Mesenchymal stem cell (in vitro differentiated cells and primary cell): ENCODE measurements around the gene TSSK6.

Source experiments
- DNase-seq: peaks from one replicate; pipeline ENCODE4 v3.0.0-alpha.2; 2013
- H2AFZ ChIP-seq: one replicate; pipeline ENCODE4 v1.6.1; 2013; ENCODE audit warnings: low read depth, mild to moderate bottlenecking, control low read depth, inconsistent platforms, low read length, moderate library complexity
- H2AK5ac ChIP-seq: 2 replicates; pipeline ENCODE4 v1.6.1; 2013; ENCODE audit warnings: low read length, moderate library complexity, mild to moderate bottlenecking, inconsistent platforms; ENCODE audit not compliant: severe bottlenecking
- H2BK120ac ChIP-seq: one replicate; pipeline ENCODE4 v1.6.1; 2013; ENCODE audit warnings: low read depth, mild to moderate bottlenecking, inconsistent platforms, low read length, moderate library complexity
- H2BK12ac ChIP-seq, 2 experiments: one replicate each; pipeline ENCODE4 v1.6.1; 2013; ENCODE audit warnings: inconsistent platforms in 2 of 2, low read length in 2 of 2, mild to moderate bottlenecking in 2 of 2, moderate library complexity in 2 of 2, control low read depth in 1 of 2
- H2BK15ac ChIP-seq: one replicate; pipeline ENCODE4 v1.6.1; 2013; ENCODE audit warnings: mild to moderate bottlenecking, low read depth, inconsistent platforms; ENCODE audit not compliant: poor library complexity, severe bottlenecking
- H2BK5ac ChIP-seq: 2 replicates; pipeline ENCODE4 v1.6.1; 2013; ENCODE audit warnings: low read depth, mild to moderate bottlenecking, low read length, control low read depth, inconsistent platforms; ENCODE audit not compliant: poor library complexity, severe bottlenecking
- H3K14ac ChIP-seq, 2 experiments: one replicate each; pipeline ENCODE4 v1.6.1; 2013; ENCODE audit warnings: inconsistent platforms in 2 of 2, low read length in 2 of 2, control low read depth in 1 of 2, mild to moderate bottlenecking in 1 of 2, moderate library complexity in 1 of 2
- H3K18ac ChIP-seq, 2 experiments: one replicate each; pipeline ENCODE4 v1.6.1; 2013; ENCODE audit warnings: inconsistent platforms in 2 of 2, low read length in 2 of 2, control low read depth in 1 of 2, low read depth in 1 of 2, mild to moderate bottlenecking in 1 of 2
- H3K23ac ChIP-seq, 2 experiments: one replicate each; pipeline ENCODE4 v1.6.1; 2013; ENCODE audit warnings: inconsistent platforms in 2 of 2, low read length in 2 of 2, mild to moderate bottlenecking in 2 of 2, moderate library complexity in 2 of 2, control low read depth in 1 of 2
- H3K27ac ChIP-seq: 2 replicates; pipeline ENCODE4 v1.5.1; 2013; ENCODE audit warnings: mild to moderate bottlenecking, moderate library complexity, low read length, control low read depth, inconsistent platforms; ENCODE audit not compliant: poor library complexity, severe bottlenecking
- H3K27me3 ChIP-seq, 2 experiments: 2 replicates each; pipeline versions ENCODE4 v1.6.1 to v1.7.0; 2013; ENCODE audit warnings: low read length in 2 of 2, mild to moderate bottlenecking in 2 of 2, moderate library complexity in 2 of 2, control low read depth in 1 of 2, inconsistent platforms in 1 of 2; ENCODE audit not compliant: control insufficient read depth in 1 of 2, insufficient read depth in 1 of 2
- H3K36me3 ChIP-seq, 2 experiments: 2 replicates each; pipeline versions ENCODE4 v1.6.1 to v1.7.0; 2013; ENCODE audit warnings: low read length in 2 of 2, control low read depth in 1 of 2, inconsistent platforms in 1 of 2, low read depth in 1 of 2, mild to moderate bottlenecking in 1 of 2; ENCODE audit not compliant: insufficient read depth in 2 of 2, control insufficient read depth in 1 of 2
- H3K4ac ChIP-seq, 2 experiments: one replicate each; pipeline ENCODE4 v1.6.1; 2013; ENCODE audit warnings: inconsistent platforms in 2 of 2, low read length in 2 of 2, mild to moderate bottlenecking in 2 of 2, moderate library complexity in 2 of 2, control low read depth in 1 of 2, low read depth in 1 of 2
- H3K4me1 ChIP-seq: 2 replicates; pipeline ENCODE4 v1.6.1; 2013; ENCODE audit warnings: low read depth, low read length, control low read depth; ENCODE audit not compliant: control insufficient read depth, insufficient read depth
- H3K4me2 ChIP-seq: 2 replicates; pipeline ENCODE4 v1.6.1; 2013; ENCODE audit warnings: low read length, mild to moderate bottlenecking, inconsistent platforms; ENCODE audit not compliant: poor library complexity, severe bottlenecking
- H3K4me3 ChIP-seq, 2 experiments: 2 replicates each; pipeline versions ENCODE4 v1.5.1 to v1.7.0; 2013; ENCODE audit warnings: low read length in 2 of 2, mild to moderate bottlenecking in 2 of 2, control low read depth in 1 of 2, low read depth in 1 of 2; ENCODE audit not compliant: insufficient read depth in 1 of 2
- H3K79me1 ChIP-seq: replicated peaks from 2 replicates; pipeline ENCODE4 v1.6.1; 2013; ENCODE audit warnings: mild to moderate bottlenecking, control low read depth, low read length, inconsistent platforms; ENCODE audit not compliant: poor library complexity, severe bottlenecking
- H3K9ac ChIP-seq: 2 replicates; pipeline ENCODE4 v1.7.0; 2013; ENCODE audit warnings: mild to moderate bottlenecking, low read length, moderate library complexity
- H3K9me3 ChIP-seq: 2 replicates; pipeline ENCODE4 v1.7.0; 2013; ENCODE audit warnings: mild to moderate bottlenecking, low read length; ENCODE audit not compliant: control insufficient read depth
- H4K8ac ChIP-seq: one replicate; pipeline ENCODE4 v1.6.1; 2013; ENCODE audit warnings: inconsistent platforms, mild to moderate bottlenecking, low read length, moderate library complexity
- H4K91ac ChIP-seq: one replicate; pipeline ENCODE4 v1.6.1; 2013; ENCODE audit warnings: mild to moderate bottlenecking, low read length, inconsistent platforms
- WGBS: methylation state at CpG from one replicate; pipeline ENCODE4 v1.1.7; 2013; ENCODE audit warnings: mixed read lengths; 5-methylcytosine and 5-hydroxymethylcytosine counted together

Gene TSSK6

GRCh38 chr19:19526581-19527370 lies 11.4 kb upstream of the TSSK6 start:
- Histone ChIP-seq H3K4ac (no peak overlapping the region), H3K79me1 (peaks cover 33% of the 10 kb centered on the region), H3K36me3 (peaks cover 26 to 65% of the 10 kb centered on the region in 2 experiments), H2BK120ac (no peak overlapping the region), H3K9me3 (no peaks in the 10 kb centered on the region), H2BK5ac (no peak overlapping the region), H3K4me2 (no peak overlapping the region), H4K8ac (no peak overlapping the region), H3K4me1 (peaks cover 23% of the 10 kb centered on the region), H2AFZ (no peak overlapping the region), H2BK15ac (no peak overlapping the region), H3K27ac (no peak overlapping the region), H4K91ac (no peak overlapping the region), H3K14ac (no peak overlapping the region), H3K4me3 (peak overlapping the region in 1 of 2 experiments; percentile 7), H2AK5ac (no peak overlapping the region), H3K27me3 (no peaks in the 10 kb centered on the region), H3K23ac (no peak overlapping the region), H3K18ac (no peak overlapping the region), H2BK12ac (no peak overlapping the region), H3K9ac (no peak overlapping the region)
- no peak for DNase-seq
- WGBS = 96% methylated on average over 22 of the region's 28 CpGs

GRCh38 chr19:19525611-19526380 lies 10.4 kb upstream of the TSSK6 start:
- peaks cover 23% of the 10 kb centered on the region for H3K4me1 ChIP-seq
- no peak overlapping the region for H4K8ac ChIP-seq
- H2AK5ac ChIP-seq = no peak overlapping the region
- H3K18ac ChIP-seq = no peak overlapping the region
- H3K4me2 ChIP-seq = no peak overlapping the region
- H3K36me3 ChIP-seq = peaks cover 29 to 65% of the 10 kb centered on the region in 2 experiments
- no peak overlapping the region for H2BK12ac ChIP-seq
- WGBS = 96% methylated on average over 23 of the region's 23 CpGs
- H2AFZ ChIP-seq = no peak overlapping the region
- no peaks in the 10 kb centered on the region for H3K9me3 ChIP-seq
- H3K23ac ChIP-seq = no peak overlapping the region
- DNase-seq = no peak
- H3K4me3 ChIP-seq = no peak overlapping the region
- H3K79me1 ChIP-seq = peaks cover 36% of the 10 kb centered on the region
- no peak overlapping the region for H2BK15ac ChIP-seq
- no peak overlapping the region for H3K9ac ChIP-seq
- no peak overlapping the region for H3K27ac ChIP-seq
- no peak overlapping the region for H3K4ac ChIP-seq
- no peaks in the 10 kb centered on the region for H3K27me3 ChIP-seq
- H2BK120ac ChIP-seq = no peak overlapping the region
- no peak overlapping the region for H3K14ac ChIP-seq
- H2BK5ac ChIP-seq = no peak overlapping the region
- no peak overlapping the region for H4K91ac ChIP-seq

- no peak overlapping the region for H2BK120ac ChIP-seq
- peaks cover 46% of the 10 kb centered on the region for H3K79me1 ChIP-seq
- peaks cover 22% of the 10 kb centered on the region for H3K4me1 ChIP-seq
- H3K36me3 ChIP-seq = peaks cover 43 to 62% of the 10 kb centered on the region in 2 experiments
- 96% methylated on average over 7 of the region's 7 CpGs for WGBS
- no peak overlapping the region for H4K8ac ChIP-seq
- H3K9ac ChIP-seq = no peak overlapping the region
- H2BK12ac ChIP-seq = no peak overlapping the region
- H3K4me3 ChIP-seq = no peak overlapping the region
- H3K4me2 ChIP-seq = peak overlapping the region; percentile 19
- no peak overlapping the region for H2AK5ac ChIP-seq
- no peak overlapping the region for H3K4ac ChIP-seq
- no peak overlapping the region for H3K23ac ChIP-seq
- H3K27ac ChIP-seq = no peak overlapping the region
- H3K14ac ChIP-seq = no peak overlapping the region
- H2AFZ ChIP-seq = no peak overlapping the region
- H2BK5ac ChIP-seq = no peak overlapping the region
- H3K9me3 ChIP-seq = no peaks in the 10 kb centered on the region
- no peak overlapping the region for H2BK15ac ChIP-seq
- H3K27me3 ChIP-seq = no peaks in the 10 kb centered on the region
- H3K18ac ChIP-seq = no peak overlapping the region
- DNase-seq = no peak
- no peak overlapping the region for H4K91ac ChIP-seq
Measured at GRCh38 chr19:19524053-19524452, 8.7 kb upstream of the TSSK6 start.

GRCh38 chr19:19523177-19523576 lies 7.8 kb upstream of the TSSK6 start:
- Histone ChIP-seq H3K27ac (no peak overlapping the region), H3K4me1 (peaks cover 23% of the 10 kb centered on the region), H3K4me3 (no peak overlapping the region), H2AK5ac (no peak overlapping the region), H3K9ac (no peak overlapping the region), H2BK120ac (no peak overlapping the region), H2BK12ac (no peak overlapping the region), H2BK5ac (no peak overlapping the region), H3K23ac (no peak overlapping the region), H3K14ac (no peak overlapping the region), H3K18ac (no peak overlapping the region), H2BK15ac (no peak overlapping the region), H2AFZ (no peak overlapping the region), H3K4me2 (no peak overlapping the region), H3K27me3 (no peaks in the 10 kb centered on the region), H3K9me3 (no peaks in the 10 kb centered on the region), H3K36me3 (peaks cover 40 to 55% of the 10 kb centered on the region in 2 experiments), H3K4ac (no peak overlapping the region), H4K91ac (no peak overlapping the region), H4K8ac (no peak overlapping the region), H3K79me1 (peaks cover 46% of the 10 kb centered on the region)
- WGBS = 99% methylated on average over 3 of the region's 3 CpGs
- DNase-seq = no peak
